ENCODE results near the gene LLPH.

DNA sequence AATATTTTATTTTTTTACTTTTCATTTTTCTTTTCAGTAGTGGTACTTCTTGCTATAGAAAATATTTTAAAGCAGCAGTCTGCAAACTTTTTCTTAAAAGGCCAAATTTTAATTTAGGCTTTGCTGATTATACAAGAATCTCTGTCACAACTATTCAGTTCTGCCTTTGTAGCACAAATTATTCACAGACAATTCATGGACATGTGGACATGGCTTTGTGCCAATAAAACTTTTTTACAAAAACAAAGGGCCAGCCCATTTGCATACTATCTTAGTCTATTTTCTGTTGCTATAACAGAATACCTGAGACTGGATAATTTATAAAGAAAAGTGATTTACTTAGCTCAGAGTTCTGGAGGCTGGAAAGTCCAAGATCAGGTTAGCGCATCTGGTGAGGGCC lies 17.1 kb downstream of the LLPH start:
- TF ChIP-seq, protein P1, sequence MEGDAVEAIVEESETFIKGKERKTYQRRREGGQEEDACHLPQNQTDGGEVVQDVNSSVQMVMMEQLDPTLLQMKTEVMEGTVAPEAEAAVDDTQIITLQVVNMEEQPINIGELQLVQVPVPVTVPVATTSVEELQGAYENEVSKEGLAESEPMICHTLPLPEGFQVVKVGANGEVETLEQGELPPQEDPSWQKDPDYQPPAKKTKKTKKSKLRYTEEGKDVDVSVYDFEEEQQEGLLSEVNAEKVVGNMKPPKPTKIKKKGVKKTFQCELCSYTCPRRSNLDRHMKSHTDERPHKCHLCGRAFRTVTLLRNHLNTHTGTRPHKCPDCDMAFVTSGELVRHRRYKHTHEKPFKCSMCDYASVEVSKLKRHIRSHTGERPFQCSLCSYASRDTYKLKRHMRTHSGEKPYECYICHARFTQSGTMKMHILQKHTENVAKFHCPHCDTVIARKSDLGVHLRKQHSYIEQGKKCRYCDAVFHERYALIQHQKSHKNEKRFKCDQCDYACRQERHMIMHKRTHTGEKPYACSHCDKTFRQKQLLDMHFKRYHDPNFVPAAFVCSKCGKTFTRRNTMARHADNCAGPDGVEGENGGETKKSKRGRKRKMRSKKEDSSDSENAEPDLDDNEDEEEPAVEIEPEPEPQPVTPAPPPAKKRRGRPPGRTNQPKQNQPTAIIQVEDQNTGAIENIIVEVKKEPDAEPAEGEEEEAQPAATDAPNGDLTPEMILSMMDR (IDR thresholded peaks at IDR 0.05): no peak
- TF ChIP-seq POLR2A (IDR thresholded peaks at IDR 0.05): no peak
